Measurements from ENCODE around the gene KDM5A. TPM values are rescaled to one million over a fixed set of nuclear protein-coding genes. Genes with fewer than 3 reads are reported as not detected.

The KDM5A gene
- total and polyA plus RNA-seq, 2 donors (not counting 3 experiments of a cell fraction or from before 2014, with no cell fraction given), result 12.6 to 61.0 TPM

DNA sequence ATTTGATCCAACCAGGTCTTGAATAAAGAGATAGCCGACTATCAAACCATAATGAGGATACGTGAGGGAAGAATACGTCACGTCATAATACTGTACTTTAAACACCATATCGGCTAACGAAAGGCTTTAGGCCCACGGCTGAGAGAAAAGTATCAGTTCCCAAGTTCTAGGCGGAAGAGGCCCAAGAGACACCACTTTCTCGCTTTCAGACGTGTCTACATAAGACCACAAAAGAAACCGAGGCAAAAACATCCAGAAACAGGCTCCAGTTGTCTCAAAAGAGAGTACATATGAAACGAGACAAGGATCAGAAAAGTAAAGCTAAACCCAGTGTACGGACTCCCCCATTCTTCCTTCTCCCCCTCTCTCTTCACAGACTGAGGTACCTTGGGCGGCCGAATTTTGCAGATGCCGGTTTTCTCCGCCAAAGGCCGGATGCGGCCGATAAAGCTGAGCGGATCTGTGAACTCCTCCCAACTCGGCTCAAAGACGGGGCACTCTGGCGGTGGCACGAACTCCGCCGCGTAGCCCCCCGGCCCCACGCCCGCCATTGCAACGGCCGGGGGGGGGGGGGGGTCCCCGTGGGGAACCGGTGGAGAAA lies 479 bp downstream of the KDM5A start:
- H3K27ac ChIP-seq (ENCODE audit: insufficient read depth, low read depth, low read length), result peak overlapping the region; percentile 58
- H3K27me3 ChIP-seq (ENCODE audit: control insufficient read depth in 2 of 2, insufficient read depth in 2 of 2, low read length in 2 of 2), result no peaks in the 10 kb centered on the region
- H3K9me1 ChIP-seq (replicated peaks; ENCODE audit: control insufficient read depth, extremely low read depth, insufficient read depth, low read length), result no peaks in the 10 kb centered on the region
- no peaks in the 10 kb centered on the region for H3K9me3 ChIP-seq (replicated peaks; ENCODE audit: control insufficient read depth, insufficient read depth, low read length)
- peak overlapping the region; percentile 95 for H3K4me2 ChIP-seq (ENCODE audit: insufficient read depth, low read length)
- H3K36me3 ChIP-seq (ENCODE audit: control insufficient read depth in 2 of 2, extremely low read depth in 1 of 2, insufficient read depth in 2 of 2, low read length in 2 of 2), result peaks cover 5 to 6% of the 10 kb centered on the region in 2 experiments
- CTCF ChIA-PET, result interaction anchor here (1.3 kb wide), 1 partner anchor 13 kb away, joined by 5 read pairs; the partner anchor contains the start of gene CCDC77
- dilution Hi-C loops (cut with MboI; ENCODE audit: extremely low pct_ligation_motif_present, low sequenced_read_pairs) (no loop called here), intact Hi-C loops (cut with micrococcal nuclease) (loop anchor here (1.0 kb wide), 2 partner anchors 13 to 364 kb away; partner anchors contain the start of genes CCDC77 and WNK1)
- peaks cover 48% of the 10 kb centered on the region for H3K79me2 ChIP-seq (ENCODE audit: control insufficient read depth, insufficient read depth, low read length)
- H3K9ac ChIP-seq (replicated peaks; ENCODE audit: extremely low read depth, insufficient read depth, low read length), result peak overlapping the region; percentile 85
- H4K20me1 ChIP-seq (replicated peaks; ENCODE audit: control insufficient read depth, extremely low read depth, insufficient read depth, low read length), result peaks cover 2% of the 10 kb centered on the region
- BruUV-seq (replicated peaks), result TSS peak; percentile 52
- H3K4me1 ChIP-seq (ENCODE audit: control insufficient read depth, extremely low read depth, insufficient read depth, low read length), result peaks cover 27% of the 10 kb centered on the region
- peak overlapping the region; percentile 88 for H2AFZ ChIP-seq (ENCODE audit: low read depth, low read length)
- TF ChIP-seq EZH2 (IDR thresholded peaks at IDR 0.05; ENCODE audit: borderline replicate concordance, low read depth, low read length, severe bottlenecking) (no peak), POLR2A (IDR thresholded peaks at IDR 0.05; ENCODE audit: low read depth, low read length) (no peak), FOS (IDR thresholded peaks at IDR 0.05; ENCODE audit: borderline replicate concordance, insufficient read depth, low read length) (no peak), JUN (IDR thresholded peaks at IDR 0.05; ENCODE audit: borderline replicate concordance, insufficient read depth, insufficient read length, low read depth) (no peak), POLR2AphosphoS5 (IDR thresholded peaks at IDR 0.05; ENCODE audit: insufficient read depth, low read depth, low read length) (no peak), GATA2 (IDR thresholded peaks at IDR 0.05; ENCODE audit: insufficient read depth, insufficient read length, low read depth, low read length) (no peak), MYC (IDR thresholded peaks at IDR 0.05; ENCODE audit: low read depth, low read length) (no peak)
- TF ChIP-seq, protein P1, sequence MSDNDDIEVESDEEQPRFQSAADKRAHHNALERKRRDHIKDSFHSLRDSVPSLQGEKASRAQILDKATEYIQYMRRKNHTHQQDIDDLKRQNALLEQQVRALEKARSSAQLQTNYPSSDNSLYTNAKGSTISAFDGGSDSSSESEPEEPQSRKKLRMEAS (IDR thresholded peaks at IDR 0.05; ENCODE audit: insufficient read depth, insufficient read length), result no peak
- TF ChIP-seq, protein P2, sequence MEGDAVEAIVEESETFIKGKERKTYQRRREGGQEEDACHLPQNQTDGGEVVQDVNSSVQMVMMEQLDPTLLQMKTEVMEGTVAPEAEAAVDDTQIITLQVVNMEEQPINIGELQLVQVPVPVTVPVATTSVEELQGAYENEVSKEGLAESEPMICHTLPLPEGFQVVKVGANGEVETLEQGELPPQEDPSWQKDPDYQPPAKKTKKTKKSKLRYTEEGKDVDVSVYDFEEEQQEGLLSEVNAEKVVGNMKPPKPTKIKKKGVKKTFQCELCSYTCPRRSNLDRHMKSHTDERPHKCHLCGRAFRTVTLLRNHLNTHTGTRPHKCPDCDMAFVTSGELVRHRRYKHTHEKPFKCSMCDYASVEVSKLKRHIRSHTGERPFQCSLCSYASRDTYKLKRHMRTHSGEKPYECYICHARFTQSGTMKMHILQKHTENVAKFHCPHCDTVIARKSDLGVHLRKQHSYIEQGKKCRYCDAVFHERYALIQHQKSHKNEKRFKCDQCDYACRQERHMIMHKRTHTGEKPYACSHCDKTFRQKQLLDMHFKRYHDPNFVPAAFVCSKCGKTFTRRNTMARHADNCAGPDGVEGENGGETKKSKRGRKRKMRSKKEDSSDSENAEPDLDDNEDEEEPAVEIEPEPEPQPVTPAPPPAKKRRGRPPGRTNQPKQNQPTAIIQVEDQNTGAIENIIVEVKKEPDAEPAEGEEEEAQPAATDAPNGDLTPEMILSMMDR (IDR thresholded peaks at IDR 0.05; ENCODE audit: extremely low read depth in 1 of 2, insufficient read depth in 1 of 2, low read depth in 1 of 2, low read length in 2 of 2), result no peak
- POLR2A ChIA-PET, result interaction anchor here (0.6 kb wide), 1 partner anchor 1286 kb away, joined by 4 read pairs; no protein-coding TSS in a partner anchor
- H3K4me3 ChIP-seq (replicated peaks in 1 of 3; ENCODE audit: insufficient read depth in 1 of 3, low read depth in 1 of 3, low read length in 3 of 3), result peak overlapping the region; percentile 67 to 96 (median 72)
- FAIRE-seq, result no peak
- DNase-seq (ENCODE audit: low read depth, low spot score), result peak; percentile 64

Data from endothelial cell of umbilical vein (primary cell).